WERI-Rb-1 (cell line): ENCODE measurements around the gene TMEM132D.
A peak's percentile ranks its signal among the peaks of the same experiment; 100 is the strongest.

Source experiments
- DNase-seq: peaks from one replicate; pipeline ENCODE4 v3.0.0-alpha.2; 2020
- H3K27ac ChIP-seq: fragments of 250-450 bp; sonication (Bioruptor Pico); 2 replicates; pipeline ENCODE4 v1.5.1; 2020; ENCODE audit warnings: mild to moderate bottlenecking, moderate library complexity
- H3K27me3 ChIP-seq: fragments of 250-450 bp; sonication (Bioruptor Pico); 2 replicates; pipeline ENCODE4 v1.5.1; 2021; ENCODE audit warnings: mild to moderate bottlenecking, low read depth, moderate library complexity; ENCODE audit not compliant: insufficient read depth, severe bottlenecking
- H3K36me3 ChIP-seq: fragments of 250-450 bp; sonication (Bioruptor Pico); 2 replicates; pipeline ENCODE4 v1.5.1; 2020; ENCODE audit warnings: mild to moderate bottlenecking, moderate library complexity
- H3K4me3 ChIP-seq: 2 replicates; pipeline ENCODE4 v1.5.1; 2011; ENCODE audit warnings: low read depth, mild to moderate bottlenecking, control low read depth, low read length
- H3K9me3 ChIP-seq: fragments of 250-450 bp; sonication (Bioruptor Pico); 2 replicates; pipeline ENCODE4 v1.5.1; 2021; ENCODE audit warnings: mild to moderate bottlenecking, moderate library complexity; ENCODE audit not compliant: severe bottlenecking
- TF ChIP-seq, protein P1 (sequence below): IDR thresholded peaks from 2 replicates; pipeline ENCODE4 v1.5.1; 2011; ENCODE audit warnings: low read depth, mild to moderate bottlenecking, control low read depth, inconsistent platforms, low read length

Gene TMEM132D

DNA sequence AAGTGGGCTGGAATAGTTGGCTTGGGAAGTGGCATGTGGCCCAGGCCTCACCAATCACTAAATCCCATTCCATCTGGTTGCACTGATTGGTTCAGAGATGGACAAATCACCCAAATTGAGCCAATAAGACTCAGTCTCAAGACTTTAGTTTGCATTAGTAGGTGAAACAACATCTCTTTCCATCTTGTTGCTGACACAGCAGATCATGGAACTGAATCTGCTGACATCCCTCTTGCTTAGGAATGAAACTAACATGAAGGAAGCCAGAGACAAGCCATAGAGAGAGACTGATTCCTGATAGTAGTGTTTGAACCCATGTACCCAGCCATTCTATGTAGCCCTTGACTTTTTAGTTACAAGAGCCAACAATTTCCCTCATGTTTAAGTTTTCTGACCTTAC is 743.5 kb downstream of the TMEM132D start:
- no peak for DNase-seq
- Histone ChIP-seq H3K27me3 (no peaks in the 10 kb centered on the region), H3K9me3 (peaks cover 2% of the 10 kb centered on the region), H3K36me3 (no peaks in the 10 kb centered on the region), H3K27ac (no peak overlapping the region), H3K4me3 (no peak overlapping the region)
- TF ChIP-seq, protein P1, sequence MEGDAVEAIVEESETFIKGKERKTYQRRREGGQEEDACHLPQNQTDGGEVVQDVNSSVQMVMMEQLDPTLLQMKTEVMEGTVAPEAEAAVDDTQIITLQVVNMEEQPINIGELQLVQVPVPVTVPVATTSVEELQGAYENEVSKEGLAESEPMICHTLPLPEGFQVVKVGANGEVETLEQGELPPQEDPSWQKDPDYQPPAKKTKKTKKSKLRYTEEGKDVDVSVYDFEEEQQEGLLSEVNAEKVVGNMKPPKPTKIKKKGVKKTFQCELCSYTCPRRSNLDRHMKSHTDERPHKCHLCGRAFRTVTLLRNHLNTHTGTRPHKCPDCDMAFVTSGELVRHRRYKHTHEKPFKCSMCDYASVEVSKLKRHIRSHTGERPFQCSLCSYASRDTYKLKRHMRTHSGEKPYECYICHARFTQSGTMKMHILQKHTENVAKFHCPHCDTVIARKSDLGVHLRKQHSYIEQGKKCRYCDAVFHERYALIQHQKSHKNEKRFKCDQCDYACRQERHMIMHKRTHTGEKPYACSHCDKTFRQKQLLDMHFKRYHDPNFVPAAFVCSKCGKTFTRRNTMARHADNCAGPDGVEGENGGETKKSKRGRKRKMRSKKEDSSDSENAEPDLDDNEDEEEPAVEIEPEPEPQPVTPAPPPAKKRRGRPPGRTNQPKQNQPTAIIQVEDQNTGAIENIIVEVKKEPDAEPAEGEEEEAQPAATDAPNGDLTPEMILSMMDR, result no peak

DNA sequence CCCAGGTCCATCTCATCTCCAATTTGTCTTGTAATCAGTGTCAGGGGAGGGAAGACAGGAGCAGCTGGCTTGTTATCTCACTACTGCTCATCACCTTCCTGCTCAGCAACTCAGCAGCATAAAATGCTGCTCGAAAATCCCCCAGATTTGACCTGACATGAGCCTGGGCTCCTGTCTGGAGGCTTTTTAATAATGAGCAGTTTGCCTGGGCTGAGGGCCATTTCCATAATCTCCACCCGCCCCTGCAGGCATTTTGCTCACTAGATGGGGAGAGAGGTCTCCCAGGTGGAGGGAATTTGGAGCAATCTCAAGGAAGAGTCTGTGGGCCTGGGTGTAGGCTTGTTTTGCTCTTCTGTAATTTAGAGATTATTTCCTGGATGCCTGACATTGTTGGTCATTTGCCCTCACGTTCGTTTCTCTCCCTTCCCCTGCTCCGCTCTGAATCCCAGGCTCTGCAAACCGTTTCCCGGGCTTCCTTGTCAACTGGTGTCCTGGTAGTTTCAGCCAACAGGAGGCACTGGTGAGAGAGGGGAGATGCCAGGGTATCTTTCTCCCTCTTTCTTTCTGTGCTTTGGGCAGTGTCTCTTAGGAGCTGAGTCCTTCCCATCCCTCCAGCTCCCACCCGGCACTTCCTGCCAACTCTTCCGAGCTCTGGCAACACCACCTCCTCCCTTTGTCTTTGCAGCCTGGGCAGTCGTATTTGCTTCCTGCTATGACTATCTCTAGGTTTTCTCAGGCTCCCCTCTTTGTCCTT is 751.3 kb downstream of the TMEM132D start:
- Histone ChIP-seq H3K27me3 (no peaks in the 10 kb centered on the region), H3K27ac (peak overlapping the region; percentile 70), H3K9me3 (no peaks in the 10 kb centered on the region), H3K36me3 (no peaks in the 10 kb centered on the region), H3K4me3 (no peak overlapping the region)
- peak; percentile 83 for DNase-seq
- TF ChIP-seq, protein P1, result peak; percentile 63

DNA sequence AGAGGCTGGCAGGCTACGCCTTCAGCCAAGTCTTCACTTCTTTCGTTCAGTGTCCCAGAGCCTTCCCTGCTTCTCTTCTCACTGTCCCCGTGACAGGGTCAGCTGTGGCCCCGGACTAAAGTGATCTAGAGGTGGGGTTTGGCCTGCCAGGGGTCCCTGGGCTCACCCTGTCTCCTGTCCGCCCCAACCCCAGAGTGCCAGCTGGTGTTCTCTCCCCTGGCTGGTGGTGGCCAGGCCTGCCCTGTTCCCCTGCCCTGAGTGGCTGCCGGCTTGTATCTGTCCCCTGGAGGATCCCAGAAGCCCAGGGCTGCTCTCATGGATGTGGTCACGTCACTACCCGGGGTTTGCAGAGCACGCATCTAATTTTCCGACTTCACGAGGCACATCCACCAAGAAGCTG is 753.1 kb downstream of the TMEM132D start:
- Histone ChIP-seq H3K36me3 (no peaks in the 10 kb centered on the region), H3K27me3 (no peaks in the 10 kb centered on the region), H3K4me3 (no peak overlapping the region), H3K27ac (peak overlapping the region; percentile 8; the same call in 1 of the 2 replicates), H3K9me3 (no peaks in the 10 kb centered on the region)
- TF ChIP-seq, protein P1, result no peak
- DNase-seq, result no peak

DNA sequence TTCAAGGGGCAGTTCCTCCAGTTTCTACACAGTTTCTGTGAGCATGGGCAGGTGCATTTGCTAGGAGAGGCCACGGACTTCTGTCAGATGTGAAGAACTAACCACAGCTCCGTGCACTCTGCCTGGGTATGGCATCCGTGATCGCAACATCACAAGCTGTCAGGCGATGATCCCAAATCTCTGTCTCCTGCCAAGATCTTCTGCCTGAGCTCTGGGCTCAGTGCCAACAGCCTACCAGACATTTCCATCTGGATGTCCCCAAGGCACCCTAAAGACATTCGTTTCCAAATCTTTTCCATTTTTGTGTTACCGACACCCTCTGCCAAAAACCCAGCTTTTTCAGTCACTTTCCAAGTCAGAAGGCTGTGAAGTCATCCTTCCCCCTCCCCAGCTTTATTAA is 758.4 kb downstream of the TMEM132D start:
- Histone ChIP-seq H3K4me3 (no peak overlapping the region), H3K27ac (no peak overlapping the region), H3K27me3 (no peaks in the 10 kb centered on the region), H3K9me3 (no peaks in the 10 kb centered on the region), H3K36me3 (no peaks in the 10 kb centered on the region)
- DNase-seq, result no peak
- TF ChIP-seq, protein P1, result no peak

DNA sequence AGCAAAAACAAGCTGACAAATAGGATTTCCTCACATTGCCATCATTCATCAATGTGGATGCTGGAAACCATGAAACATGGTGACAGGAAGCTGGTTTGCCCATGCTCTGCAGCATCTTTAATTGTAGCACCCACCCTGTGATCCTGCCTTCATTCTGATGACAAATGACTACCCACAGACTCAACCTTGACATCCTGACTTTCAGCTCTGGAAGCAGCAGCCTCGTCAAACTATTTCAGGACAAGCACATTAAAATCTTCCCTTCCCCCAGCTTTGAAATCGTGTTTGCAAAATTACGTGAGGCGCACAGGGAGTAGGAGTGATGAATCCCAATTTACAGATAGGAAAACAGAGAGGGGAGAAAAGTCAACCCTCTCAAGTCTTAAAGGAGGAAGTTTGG is 765.0 kb downstream of the TMEM132D start:
- H3K27ac ChIP-seq, result no peak overlapping the region
- DNase-seq, result no peak
- no peaks in the 10 kb centered on the region for H3K36me3 ChIP-seq
- no peaks in the 10 kb centered on the region for H3K9me3 ChIP-seq
- H3K4me3 ChIP-seq, result no peak overlapping the region
- H3K27me3 ChIP-seq, result no peaks in the 10 kb centered on the region
- TF ChIP-seq, protein P1, result no peak
